A549 (cell line): ENCODE data around the gene MAX. TPM values are rescaled to one million over a fixed set of nuclear protein-coding genes. Genes with fewer than 3 reads are reported as not detected.
A peak's percentile ranks its signal among the peaks of the same experiment; 100 is the strongest.
"Not testable (repeated sequence)": the region's sequence is repeated elsewhere in the genome, so short reads cannot be mapped to it uniquely, and the experiment has no call there.

Experiments
- ATAC-seq, 2 experiments: fragments of 200-7000 bp in 1 of 2; fragments of >200 bp in 1 of 2; cut with Nextera tagmentation in 1 of 2; cut with Tn5 transposase in 1 of 2; 3 replicates each; pipeline versions ENCODE4 v1.8.0 to v1.9.1; 2018 to 2020; ENCODE audit warnings: mild to moderate bottlenecking in 1 of 2, moderate library complexity in 1 of 2
- CTCF ChIA-PET: fragments of 300-600 bp; sonication (Branson Sonifier 250); formaldehyde crosslinking; extraction: SDS; loops from one replicate; lab custom pipeline; 2021; ENCODE audit warnings: antibody characterized with exemption, inconsistent platforms; lab: Yijun Ruan, JAX
- POLR2A ChIA-PET: fragments of 350-600 bp; formaldehyde crosslinking; extraction: SDS; loops from one replicate; lab custom pipeline; 2021; ENCODE audit warnings: antibody characterized with exemption, inconsistent platforms; lab: Yijun Ruan, JAX
- DNase-seq, 2 experiments: peaks; one replicate each; pipeline versions ENCODE4 v3.0.0 to v3.0.0-alpha.2; 2011 to 2016; ENCODE audit warnings: low read depth in 1 of 2, low spot score in 1 of 2
- FAIRE-seq: peaks from 2 replicates; lab custom pipeline; 2011; peaks lifted over from hg19 to GRCh38; lab: Jason Lieb, UNC
- H3K27ac ChIP-seq, 2 experiments: fragments of >200 bp; sonication (Bioruptor Twin); formaldehyde crosslinking; 3 replicates each; pipeline ENCODE4 v1.5.1; 2016 to 2017
- H3K4me1 ChIP-seq: fragments of >200 bp; sonication (Bioruptor Twin); formaldehyde crosslinking; 3 replicates; pipeline ENCODE4 v1.6.1; 2016
- H3K4me2 ChIP-seq: fragments of >200 bp; sonication (Bioruptor Twin); formaldehyde crosslinking; 3 replicates; pipeline ENCODE4 v1.6.1; 2016
- H3K4me3 ChIP-seq: fragments of >200 bp; sonication (Bioruptor Twin); formaldehyde crosslinking; 3 replicates; pipeline ENCODE4 v1.5.1; 2016
- H3K9me3 ChIP-seq: fragments of >200 bp; sonication (Bioruptor Twin); formaldehyde crosslinking; 3 replicates; pipeline ENCODE4 v1.6.1; 2016
- ATOH8 ChIP-seq: fragments of 250-450 bp; sonication (Bioruptor Pico); IDR thresholded peaks from 2 replicates; pipeline ENCODE4 v1.5.0; 2020; ENCODE audit warnings: low read depth, mild to moderate bottlenecking, moderate library complexity
- CBX8 ChIP-seq: fragments of 200-600 bp; sonication (generic); IDR thresholded peaks from 2 replicates; pipeline ENCODE4 v1.6.1; 2016
- CEBPB ChIP-seq, 2 experiments: fragments of >200 bp in 1 of 2; sonication (Bioruptor Twin) in 1 of 2; formaldehyde crosslinking in 1 of 2; IDR thresholded peaks; 2 replicates each; pipeline ENCODE4 v1.6.1; 2012 to 2016
- CHD2 ChIP-seq: fragments of 150-350 bp; IDR thresholded peaks from 2 replicates; pipeline ENCODE4 v1.6.1; 2014; ENCODE audit warnings: low read length; ENCODE audit not compliant: partially characterized antibody
- CHD4 ChIP-seq: fragments of 200-600 bp; sonication (generic); IDR thresholded peaks from 2 replicates; pipeline ENCODE4 v1.6.1; 2016; ENCODE audit warnings: antibody characterized with exemption, mild to moderate bottlenecking, borderline replicate concordance
- EHF ChIP-seq: fragments of 250-450 bp; sonication (Bioruptor Pico); IDR thresholded peaks from 2 replicates; pipeline ENCODE4 v1.5.0; 2020; ENCODE audit warnings: mild to moderate bottlenecking
- EP300 ChIP-seq, 2 experiments: fragments of >200 bp; sonication (Bioruptor Twin); formaldehyde crosslinking; IDR thresholded peaks; 2 replicates in 1 of 2; 3 replicates in 1 of 2; pipeline ENCODE4 v1.6.1; 2016 to 2017
- ESRRA ChIP-seq: fragments of 150-350 bp; IDR thresholded peaks from 2 replicates; pipeline ENCODE4 v1.6.1; 2014; ENCODE audit warnings: mild to moderate bottlenecking, low read length, borderline replicate concordance
- FOSL2 ChIP-seq, 2 experiments: fragments of 450-650 bp in 1 of 2; fragments of >200 bp in 1 of 2; sonication (Bioruptor Twin) in 1 of 2; formaldehyde crosslinking; IDR thresholded peaks; 2 replicates each; pipeline versions ENCODE4 v1.5.0 to v1.6.1; 2016 to 2020; ENCODE audit warnings: mild to moderate bottlenecking in 1 of 2, moderate library complexity in 1 of 2
- GATA3 ChIP-seq: IDR thresholded peaks from 2 replicates; pipeline ENCODE4 v1.6.1; 2012; ENCODE audit warnings: borderline replicate concordance
- HES2 ChIP-seq: fragments of >200 bp; sonication (Bioruptor Twin); formaldehyde crosslinking; IDR thresholded peaks from 2 replicates; pipeline ENCODE4 v1.6.1; 2016
- HEYL ChIP-seq: fragments of 250-450 bp; sonication (Bioruptor Pico); IDR thresholded peaks from 2 replicates; pipeline ENCODE4 v1.8.0; 2021; ENCODE audit warnings: mild to moderate bottlenecking, moderate library complexity
- JUNB ChIP-seq: fragments of >200 bp; sonication (Bioruptor Twin); formaldehyde crosslinking; IDR thresholded peaks from 2 replicates; pipeline ENCODE4 v1.6.1; 2016
- KDM5A ChIP-seq: fragments of 200-600 bp; sonication (generic); IDR thresholded peaks from 2 replicates; pipeline ENCODE4 v1.6.1; 2016; ENCODE audit warnings: antibody characterized with exemption, mild to moderate bottlenecking
- MAFK ChIP-seq: fragments of 450-650 bp; IDR thresholded peaks from 2 replicates; pipeline ENCODE4 v1.6.1; 2014; ENCODE audit not compliant: partially characterized antibody
- MAZ ChIP-seq: fragments of 150-350 bp; IDR thresholded peaks from 2 replicates; pipeline ENCODE4 v1.6.1; 2014; ENCODE audit warnings: antibody characterized with exemption, low read depth, low read length, borderline replicate concordance
- PHF8 ChIP-seq: fragments of 200-600 bp; sonication (generic); IDR thresholded peaks from 2 replicates; pipeline ENCODE4 v1.6.1; 2016; ENCODE audit warnings: low read depth, mild to moderate bottlenecking, antibody characterized with exemption, moderate library complexity, borderline replicate concordance
- POLR2A ChIP-seq: IDR thresholded peaks from 2 replicates; pipeline ENCODE4 v1.6.1; 2012; ENCODE audit warnings: mild to moderate bottlenecking, low read length
- RAD21 ChIP-seq, 2 experiments: fragments of >200 bp in 1 of 2; sonication (Bioruptor Twin) in 1 of 2; formaldehyde crosslinking in 1 of 2; IDR thresholded peaks in 1 of 2; conservative IDR thresholded peaks in 1 of 2; 2 replicates in 1 of 2; 3 replicates in 1 of 2; pipeline ENCODE4 v1.6.1; 2012 to 2018; ENCODE audit warnings: inconsistent platforms in 1 of 2
- RFX5 ChIP-seq: fragments of 450-650 bp; IDR thresholded peaks from 2 replicates; pipeline ENCODE4 v1.7.1; 2014; ENCODE audit warnings: antibody characterized with exemption, mild to moderate bottlenecking, moderate library complexity
- TP53 ChIP-seq: fragments of 250-450 bp; sonication (Bioruptor Pico); IDR thresholded peaks from 2 replicates; pipeline ENCODE4 v1.5.0; 2021; ENCODE audit warnings: mild to moderate bottlenecking, moderate library complexity
- USF2 ChIP-seq: fragments of 450-650 bp; IDR thresholded peaks from 2 replicates; pipeline ENCODE4 v1.6.1; 2014; ENCODE audit warnings: antibody characterized with exemption
- ZFP36 ChIP-seq: fragments of 450-650 bp; IDR thresholded peaks from 2 replicates; pipeline ENCODE4 v1.6.1; 2014; ENCODE audit warnings: borderline replicate concordance; ENCODE audit not compliant: partially characterized antibody
- ZSCAN20 ChIP-seq: fragments of 250-450 bp; sonication (Bioruptor Pico); IDR thresholded peaks from 2 replicates; pipeline ENCODE4 v1.8.0; 2022; ENCODE audit warnings: mild to moderate bottlenecking, moderate library complexity
- WGBS: methylation state at CpG from one replicate; pipeline ENCODE4 v1.1.6; 2017; ENCODE audit errors: missing lambda C conversion rate; 5-methylcytosine and 5-hydroxymethylcytosine counted together
- polyA plus RNA-seq, 4 experiments: library from polyadenylated mRNA; depleted of rRNA in 3 of 4; stranded (reverse); fragments of >200 nt; fragmentation: RNase III in 1 of 4; extraction: RNeasy Plus Mini Kit Qiagen cat#74134 plus additional on column Dnase treatment in 1 of 4; gene quantifications; 2 replicates in 3 of 4; 3 replicates in 1 of 4; pipeline ENCODE4 v1.2.3, GENCODE V29; 2011 to 2017

The MAX gene
- polyA plus RNA-seq, 2 of the 4 experiments (the other 2 are of a cell fraction), result 44.0 to 53.2 TPM

- 89% methylated on average over 3 of the region's 3 CpGs for WGBS
- ATAC-seq, result no peak
Observed at GRCh38 chr14:65033181-65033580, 69.1 kb downstream of the MAX start.

GRCh38 chr14:65032319-65032718, 70.0 kb downstream of the MAX start:
- ChIA-PET CTCF (no interaction called here), POLR2A (no interaction called here)
- ATAC-seq, result no peak
- TF ChIP-seq MAFK (no peak), ZSCAN20 (CRISPR knock-in tag) (no peak), CHD2 (no peak), TP53 (CRISPR knock-in tag) (no peak), ZFP36 (no peak), GATA3 (no peak), JUNB (no peak), PHF8 (no peak), CEBPB (IDR thresholded peaks at IDR 0.05) (no peak), RFX5 (no peak)
- TF ChIP-seq, all 56 proteins: peak for 0
- DNase-seq, result no peak
- no peak for FAIRE-seq
- peaks cover 10% of the 10 kb centered on the region; the same call in 2 of the 3 replicates for H3K4me1 ChIP-seq
- H3K27ac ChIP-seq, result no peak overlapping the region
- no peaks in the 10 kb centered on the region for H3K9me3 ChIP-seq
- no peak overlapping the region for H3K4me3 ChIP-seq
- WGBS, result 96% methylated on average over 11 of the region's 11 CpGs
- H3K4me2 ChIP-seq, result no peak overlapping the region

More at GRCh38 chr14:65033181-65033580, 69.1 kb downstream of the MAX start:
- CTCF ChIA-PET, result no interaction called here
- DNase-seq (no peak), FAIRE-seq (no peak)
- Histone ChIP-seq H3K9me3 (no peaks in the 10 kb centered on the region), H3K27ac (no peak overlapping the region), H3K4me3 (no peak overlapping the region), H3K4me2 (no peak overlapping the region), H3K4me1 (peaks cover 10% of the 10 kb centered on the region; the same call in 2 of the 3 replicates)
- POLR2A ChIA-PET, result no interaction called here
- no peak for TF ChIP-seq POLR2A
- TF ChIP-seq ESRRA, result no peak

- CTCF ChIA-PET, result interaction anchor here (0.8 to 1.3 kb wide), 3 partner anchors 10 to 13 kb away, joined by 3 to 4 read pairs (median 3); no protein-coding TSS in a partner anchor
- TF ChIP-seq CEBPB (IDR thresholded peaks at IDR 0.05), result peak; percentile 9 to 28; a peak in 1 of 4 replicates
- ATAC-seq, H3K27ac ChIP-seq, H3K4me1 ChIP-seq, H3K4me2 ChIP-seq, POLR2A ChIA-PET, H3K4me3 ChIP-seq, H3K9me3 ChIP-seq, DNase-seq, FAIRE-seq: not testable (repeated sequence)
- 92% methylated on average over 10 of the region's 10 CpGs for WGBS
Observed at GRCh38 chr14:65031321-65031720, 71.0 kb downstream of the MAX start.

- DNase-seq, result no peak
Observed at GRCh38 chr14:65028937-65029336, 73.4 kb downstream of the MAX start.

GRCh38 chr14:65027127-65027799, 75.1 kb downstream of the MAX start:
- ChIA-PET CTCF (interaction anchor here (0.6 to 2.1 kb wide), 2 partner anchors 41 to 443 kb away, joined by 3 to 5 read pairs; partner anchors contain the start of gene FNTB), POLR2A (interaction anchor here (0.6 kb wide), 1 partner anchor 78 kb away, joined by 6 read pairs; no protein-coding TSS in a partner anchor)
- H3K9me3 ChIP-seq, result no peaks in the 10 kb centered on the region
- no peak for ATAC-seq
- no peak overlapping the region for H3K4me3 ChIP-seq
- H3K27ac ChIP-seq, result no peak overlapping the region
- no peak for FAIRE-seq
- DNase-seq, result no peak
- no peak overlapping the region for H3K4me2 ChIP-seq
- 91% methylated on average over 11 of the region's 11 CpGs for WGBS
- peaks cover 10% of the 10 kb centered on the region; the same call in 2 of the 3 replicates for H3K4me1 ChIP-seq
- TF ChIP-seq ESRRA (no peak), RAD21 (conservative IDR thresholded peaks at IDR 0.05 in 1 of 2, IDR thresholded peaks at IDR 0.05 in 1 of 2) (no peak), EP300 (IDR thresholded peaks at IDR 0.05) (no peak), FOSL2 (IDR thresholded peaks at IDR 0.05) (no peak), FOSL2 (CRISPR knock-in tag; IDR thresholded peaks at IDR 0.05) (no peak), MAZ (no peak), CHD4 (no peak), ATOH8 (CRISPR knock-in tag) (no peak), HES2 (no peak), HEYL (no peak)

More at GRCh38 chr14:65028937-65029336, 73.4 kb downstream of the MAX start:
- H3K4me3 ChIP-seq, result no peak overlapping the region
- ChIA-PET CTCF (interaction anchor here (1.8 to 2.1 kb wide), 2 partner anchors 9 to 43 kb away, joined by 5 read pairs; partner anchors contain the start of gene FNTB), POLR2A (no interaction called here)
- no peak for FAIRE-seq
- ATAC-seq, result no peak
- peaks cover 10% of the 10 kb centered on the region; the same call in 2 of the 3 replicates for H3K4me1 ChIP-seq
- peak overlapping the region; percentile 13; the same call in 1 of the 3 replicates for H3K4me2 ChIP-seq
- TF ChIP-seq CBX8, result no peak
- no peak for TF ChIP-seq KDM5A
- no peak for TF ChIP-seq EHF (CRISPR knock-in tag)
- no peak for TF ChIP-seq USF2
- H3K27ac ChIP-seq, result no peak overlapping the region
- no peaks in the 10 kb centered on the region for H3K9me3 ChIP-seq
- WGBS, result 32% methylated on average over 3 of the region's 3 CpGs
